GM19395 (cell line): ENCODE data around the gene GM2A.
A peak's percentile ranks its signal among the peaks of the same experiment; 100 is the strongest.
"Not testable (repeated sequence)": the region's sequence is repeated elsewhere in the genome, so short reads cannot be mapped to it uniquely, and the experiment has no call there.

ENCODE experiments used
- ATAC-seq: cut with Tn5 transposase; IDR thresholded peaks from one replicate; pipeline ENCODE4 v1.9.1; 2021; ENCODE audit warnings: mild to moderate bottlenecking, moderate library complexity; ENCODE audit not compliant: unreplicated experiment

Gene GM2A

DNA sequence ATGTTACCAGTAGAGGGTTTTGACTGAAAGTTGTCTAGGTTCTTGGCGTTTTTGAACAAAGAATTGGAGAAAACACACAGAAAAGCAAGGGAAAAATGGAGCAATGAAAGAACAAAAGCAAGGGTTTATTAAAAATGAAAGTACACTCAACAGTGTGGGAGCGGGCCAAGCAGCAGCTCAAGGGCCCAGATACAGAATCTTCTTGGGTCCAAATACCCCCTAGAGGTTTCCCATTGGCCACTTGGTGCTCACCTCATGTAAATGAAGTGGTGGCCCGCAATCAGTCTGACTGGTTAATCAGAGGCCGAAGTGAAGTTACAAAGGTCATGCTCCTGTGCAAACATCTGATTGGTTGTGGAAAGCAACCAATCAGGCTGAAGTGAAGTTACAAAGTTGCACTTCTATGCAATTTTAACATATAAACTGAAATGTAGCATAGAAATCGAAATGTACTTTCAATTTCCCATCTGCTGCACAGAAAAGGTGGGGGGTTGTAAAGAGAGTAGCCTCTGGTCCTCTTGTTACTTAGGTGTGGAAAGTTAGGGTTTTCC lies 1.9 kb upstream of the GM2A start:
- ATAC-seq = no peak

DNA sequence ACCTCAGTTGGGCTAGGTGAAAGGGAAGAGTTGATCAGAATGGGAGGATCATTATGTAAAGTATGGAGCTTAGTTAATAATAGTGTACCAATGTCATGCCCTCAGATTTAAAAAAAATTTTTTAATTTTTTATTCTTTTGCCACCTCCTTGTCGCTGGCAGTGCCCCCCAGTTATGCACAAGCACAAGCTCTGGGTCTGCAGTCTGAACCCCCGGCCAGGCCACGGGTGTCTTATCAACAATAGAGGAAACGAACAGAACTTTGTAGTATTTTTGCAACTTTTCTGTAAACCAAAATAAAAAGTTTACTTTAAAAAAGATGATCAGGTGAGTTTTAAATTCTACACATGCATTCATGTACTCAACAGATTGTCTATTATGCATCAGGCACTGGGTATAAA lies 1.4 kb upstream of the GM2A start:
- no peak for ATAC-seq

DNA sequence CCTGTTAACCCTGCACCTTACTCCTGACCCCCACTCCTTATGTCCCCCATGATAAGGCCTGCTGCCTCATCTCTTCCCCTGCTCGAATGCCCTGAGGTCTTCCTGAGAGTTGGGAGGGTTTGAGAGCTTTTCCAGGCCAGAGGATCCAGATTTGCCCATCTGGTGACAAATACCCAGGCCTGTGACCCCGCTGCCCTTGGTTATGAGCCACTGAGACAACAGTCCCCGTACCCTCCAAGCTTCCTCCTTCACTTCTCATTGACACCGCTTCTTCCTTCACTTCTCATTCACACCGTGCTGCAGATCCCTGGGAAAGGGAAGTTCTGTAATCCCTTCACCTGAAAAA lies 593 bp downstream of the GM2A start:
- no peak for ATAC-seq

DNA sequence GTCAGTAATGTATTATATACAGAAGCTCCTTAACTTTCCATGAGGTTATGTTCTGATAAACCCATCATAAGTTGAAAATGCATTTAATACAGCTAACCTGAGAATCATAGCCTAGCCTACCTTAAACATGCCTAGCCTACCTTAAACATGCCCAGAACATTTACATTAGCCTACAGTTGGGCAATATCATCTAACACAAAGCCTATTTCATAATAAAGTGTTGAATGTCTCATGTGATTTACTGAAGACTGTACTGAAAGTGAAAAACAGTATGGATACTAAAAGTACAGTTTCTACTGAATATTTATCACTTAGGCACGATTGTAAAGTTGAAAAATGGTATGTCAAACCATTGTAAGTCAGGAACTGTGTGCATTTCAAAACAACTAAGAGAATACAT lies 1.6 kb downstream of the GM2A start:
- ATAC-seq = no peak

DNA sequence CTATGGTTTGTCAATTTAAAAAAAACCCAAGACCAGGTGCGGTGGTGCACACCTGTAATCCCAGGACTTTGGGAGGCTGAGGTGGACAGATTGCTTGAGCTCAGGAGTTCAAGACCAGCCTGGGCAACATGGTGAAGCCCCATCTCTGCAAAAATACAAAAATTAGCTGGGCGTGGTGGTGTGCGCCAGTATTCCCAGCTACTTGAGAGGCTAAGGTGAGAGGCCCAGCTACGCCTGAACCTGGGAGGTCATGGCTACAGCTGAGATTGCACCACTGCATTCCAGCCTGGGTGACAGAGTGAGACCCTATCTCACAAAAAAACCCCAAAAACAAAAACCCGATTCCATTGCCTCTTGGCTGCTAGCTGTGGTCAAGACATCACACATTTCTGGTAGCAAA lies 2.0 kb downstream of the GM2A start:
- not testable (repeated sequence) for ATAC-seq

DNA sequence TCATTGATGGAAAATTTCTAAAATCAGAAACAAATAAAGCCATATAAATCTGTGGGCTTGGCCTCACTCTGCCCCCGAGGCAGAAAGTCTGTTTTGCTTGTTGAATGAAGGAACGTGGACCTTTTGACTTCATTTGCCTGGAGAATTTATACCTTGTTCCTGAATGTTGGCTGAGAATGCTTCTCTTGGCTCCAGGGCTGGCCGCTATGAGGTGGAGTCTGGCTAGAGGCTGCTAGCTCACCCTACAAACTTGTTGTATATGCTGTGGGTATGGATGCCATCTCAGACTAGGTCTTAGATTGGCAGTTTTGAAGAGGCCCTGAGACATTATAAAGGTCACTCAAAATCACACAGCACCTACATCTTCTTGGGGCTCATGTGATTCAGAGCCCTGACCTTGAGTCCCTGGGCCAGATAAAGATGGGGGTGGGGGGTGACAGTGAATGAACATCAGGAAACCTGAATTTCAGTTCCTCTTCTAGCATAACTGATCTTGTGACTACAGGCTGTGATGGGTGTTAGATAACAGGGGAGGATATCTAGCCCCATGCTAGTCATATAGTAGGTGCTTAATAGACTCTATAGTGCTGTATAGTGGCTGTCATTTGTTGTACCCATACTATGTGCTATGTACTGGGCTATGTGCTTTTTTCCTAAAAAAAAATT lies 2.8 kb downstream of the GM2A start:
- peak; percentile 54 for ATAC-seq

DNA sequence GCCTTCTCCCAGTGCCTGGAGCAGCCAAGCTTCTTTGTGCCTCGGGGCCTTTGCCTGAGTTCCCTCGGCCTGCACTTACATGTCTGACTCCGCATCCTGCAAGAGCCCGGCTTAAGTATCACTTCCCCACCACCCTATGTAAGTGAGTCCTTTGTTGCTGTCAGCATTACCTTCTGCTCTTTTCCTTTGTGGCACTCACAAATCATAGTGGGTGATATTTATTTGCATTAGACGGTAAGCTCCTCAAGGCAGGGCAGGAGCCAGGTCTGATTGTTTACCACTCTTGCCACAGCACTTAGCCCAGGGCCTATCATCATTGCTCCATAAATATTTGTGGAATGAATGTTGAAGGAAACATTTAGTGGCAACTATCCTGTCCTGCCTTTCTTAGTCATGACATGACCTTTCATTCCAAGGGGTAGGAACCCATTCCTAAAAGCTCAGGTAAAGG lies 4.8 kb downstream of the GM2A start:
- peak; percentile 33 for ATAC-seq

DNA sequence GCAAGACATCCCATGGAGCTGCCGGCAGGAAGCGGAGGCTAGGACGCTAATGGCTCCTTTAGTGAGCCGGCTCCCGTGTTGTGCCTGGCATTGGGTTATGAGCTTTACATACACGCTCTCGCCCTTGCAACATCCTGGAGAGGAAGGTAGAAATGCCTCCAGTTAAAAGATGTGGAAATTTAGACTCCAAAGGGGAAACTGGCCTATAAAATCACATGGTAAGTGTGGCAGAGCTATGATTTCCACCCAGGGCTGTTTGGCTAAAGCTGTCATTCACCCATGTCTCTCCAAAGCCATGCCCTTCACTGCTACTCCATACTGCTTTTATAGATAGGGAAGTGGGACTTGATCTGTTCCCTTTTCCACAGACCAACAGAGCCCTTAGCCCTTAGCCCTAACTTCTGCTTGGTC lies 5.2 kb downstream of the GM2A start:
- ATAC-seq = no peak

DNA sequence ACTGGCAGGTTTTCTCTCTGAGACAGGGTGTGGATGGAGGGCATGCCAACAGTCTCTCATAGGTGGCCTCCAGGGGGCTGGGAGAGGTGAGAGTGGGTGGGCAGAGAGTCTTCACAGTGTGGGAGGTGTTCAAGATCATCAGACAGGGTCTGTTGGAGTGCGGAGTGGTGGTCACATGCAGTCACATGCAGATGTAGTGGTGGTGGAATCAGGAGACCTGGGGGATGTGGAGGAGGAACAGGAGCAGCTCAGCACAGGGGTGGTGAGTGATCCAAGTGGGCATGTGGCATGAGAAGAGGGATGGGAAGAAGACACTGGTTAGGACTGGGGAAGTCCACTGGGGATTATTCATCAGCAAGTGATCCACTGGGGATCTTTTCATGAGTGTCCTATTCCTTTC lies 5.8 kb downstream of the GM2A start:
- no peak for ATAC-seq

DNA sequence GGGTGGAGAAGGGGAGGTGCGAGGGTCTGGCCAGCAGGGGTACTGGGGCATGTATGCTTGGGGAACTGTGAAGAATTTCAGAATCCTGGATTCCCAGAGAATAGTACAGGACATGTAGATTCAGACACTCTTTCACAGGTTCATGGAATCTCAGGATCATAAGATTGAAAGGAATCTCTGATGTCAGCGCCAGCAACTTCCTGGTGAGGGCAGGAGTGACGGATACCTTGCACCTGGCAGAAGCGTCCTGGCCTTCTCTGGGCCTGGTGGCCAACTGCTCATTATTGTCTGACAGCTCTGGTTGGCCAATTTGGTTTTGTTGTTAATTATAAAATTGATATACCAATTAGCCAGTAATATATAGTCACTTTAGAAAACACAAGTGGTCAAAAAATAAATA lies 6.9 kb downstream of the GM2A start:
- no peak for ATAC-seq

DNA sequence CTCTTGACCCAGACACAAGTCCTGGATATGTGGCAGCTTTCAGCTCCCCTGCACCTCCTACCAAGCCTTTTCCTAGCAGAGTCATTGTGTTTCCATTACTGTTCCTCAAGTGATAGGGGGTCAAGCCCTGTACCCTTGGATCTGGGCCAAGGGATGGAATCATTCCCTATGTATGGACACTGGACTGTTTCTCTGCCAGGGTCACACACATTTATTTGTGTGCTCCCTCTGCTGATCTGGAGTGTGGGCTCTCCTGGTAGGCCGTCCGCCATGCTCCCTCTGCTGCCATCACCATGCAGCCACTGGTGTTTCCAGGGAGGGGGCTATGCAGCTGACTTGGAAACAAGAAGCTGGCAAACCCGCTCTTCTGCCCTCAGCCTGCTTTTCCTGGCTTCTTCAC lies 9.5 kb downstream of the GM2A start:
- ATAC-seq = no peak

DNA sequence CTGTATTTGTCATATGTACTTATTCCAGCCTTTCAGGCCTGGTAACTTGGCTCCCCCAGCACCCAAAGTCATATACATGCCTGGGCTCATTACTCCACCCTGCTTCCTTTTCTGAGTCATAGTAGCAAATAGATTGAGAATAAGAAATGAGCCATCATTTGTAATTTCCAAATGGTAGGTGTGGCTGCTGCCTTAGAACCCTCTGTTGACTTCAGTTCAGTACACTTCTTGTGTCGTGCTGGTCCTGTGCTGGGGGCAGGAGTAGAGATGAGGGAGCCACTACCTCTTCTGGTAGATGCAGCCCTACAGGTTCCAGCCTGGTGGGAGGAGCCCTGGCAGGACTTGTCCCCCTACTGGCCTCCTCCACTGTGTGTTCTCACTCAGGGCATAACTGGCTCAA lies 11.1 kb downstream of the GM2A start:
- peak; percentile 61 for ATAC-seq

DNA sequence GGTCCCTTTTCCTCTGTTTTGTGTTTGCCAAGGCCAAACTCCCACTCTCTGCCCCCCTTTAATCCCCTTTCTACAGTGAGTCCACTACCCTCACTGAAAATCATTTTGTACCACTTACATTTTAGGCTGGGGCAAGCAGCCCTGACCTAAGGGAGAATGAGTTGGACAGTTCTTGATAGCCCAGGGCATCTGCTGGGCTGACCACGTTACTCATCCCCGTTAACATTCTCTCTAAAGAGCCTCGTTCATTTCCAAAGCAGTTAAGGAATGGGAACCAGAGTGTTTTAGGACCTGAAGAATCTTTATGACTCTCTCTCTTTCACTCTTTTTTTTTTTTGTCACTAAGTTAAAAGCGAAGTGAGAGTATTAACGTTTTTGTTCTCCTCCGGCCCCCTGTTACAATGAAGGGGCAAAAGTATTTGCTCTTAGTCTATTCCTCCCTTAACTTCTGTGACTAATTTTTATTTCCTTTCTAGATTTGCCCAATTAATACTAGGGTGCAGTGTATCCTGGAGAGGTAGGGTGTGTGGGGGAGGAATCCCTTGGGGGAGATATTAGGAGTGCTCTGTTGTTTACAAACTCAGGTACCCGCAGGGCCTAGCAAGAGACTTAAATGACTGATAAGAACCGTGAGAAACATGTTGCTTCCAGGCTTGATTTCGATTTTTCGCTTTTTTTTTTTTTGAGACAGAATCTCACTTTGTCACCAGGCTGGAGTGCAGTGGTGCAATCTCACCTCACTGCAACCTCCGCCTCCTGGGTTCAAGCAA lies 14.7 kb downstream of the GM2A start:
- no peak for ATAC-seq

DNA sequence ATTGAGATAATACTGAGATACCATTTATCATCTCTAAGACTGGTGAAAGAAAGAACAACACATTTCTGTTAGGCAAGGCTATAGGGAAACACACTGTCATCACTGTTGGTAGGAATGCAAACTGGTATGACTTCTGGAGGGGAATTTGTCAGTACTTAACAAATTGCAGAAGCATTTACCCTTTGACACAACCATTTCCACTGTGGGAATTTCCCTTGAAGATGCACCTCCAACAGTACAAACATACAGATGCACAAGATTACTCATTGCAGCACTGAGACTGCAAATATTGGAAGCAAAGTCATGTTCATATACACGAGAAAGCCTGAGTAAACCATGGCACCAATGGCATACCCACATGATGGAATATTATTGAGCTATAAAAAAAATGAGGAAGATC lies 17.6 kb downstream of the GM2A start:
- peak; percentile 89 for ATAC-seq

DNA sequence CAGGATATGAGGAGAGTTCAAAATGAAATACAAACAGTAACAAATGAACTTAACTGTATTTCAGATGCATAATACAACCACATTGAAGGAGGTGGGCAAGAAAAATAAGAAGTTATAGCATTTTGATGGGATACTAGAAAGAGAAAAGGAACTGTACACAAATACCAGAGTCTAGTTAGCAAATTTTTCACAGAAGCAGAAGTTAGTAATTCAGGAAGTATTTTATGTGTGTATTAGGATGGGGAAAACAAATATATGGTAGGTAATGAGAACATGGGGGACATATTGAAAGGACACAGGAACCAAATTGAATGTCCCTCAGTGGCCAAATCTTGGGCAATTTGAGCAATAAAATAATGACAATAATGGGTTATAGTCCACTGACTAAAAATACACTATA lies 18.4 kb downstream of the GM2A start:
- ATAC-seq = no peak

DNA sequence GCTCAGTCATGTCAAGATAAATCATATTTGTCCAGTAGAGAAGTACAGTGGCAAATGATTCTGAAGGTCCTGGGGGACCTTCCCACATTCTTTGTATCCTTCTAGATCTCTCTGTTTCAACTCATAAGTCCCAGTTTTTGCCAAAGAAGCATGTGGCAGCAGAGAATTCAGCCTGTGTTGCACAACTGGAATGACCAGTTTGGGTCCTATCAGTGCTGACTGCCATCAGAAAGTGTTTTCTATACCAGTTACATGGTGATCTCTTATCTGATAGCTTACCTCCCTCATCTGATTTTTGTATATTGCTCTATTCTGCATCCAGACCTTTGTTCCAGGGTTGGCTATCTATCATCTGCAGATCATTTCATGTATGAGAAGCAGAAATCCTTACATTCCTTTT lies 21.7 kb downstream of the GM2A start:
- ATAC-seq = no peak

DNA sequence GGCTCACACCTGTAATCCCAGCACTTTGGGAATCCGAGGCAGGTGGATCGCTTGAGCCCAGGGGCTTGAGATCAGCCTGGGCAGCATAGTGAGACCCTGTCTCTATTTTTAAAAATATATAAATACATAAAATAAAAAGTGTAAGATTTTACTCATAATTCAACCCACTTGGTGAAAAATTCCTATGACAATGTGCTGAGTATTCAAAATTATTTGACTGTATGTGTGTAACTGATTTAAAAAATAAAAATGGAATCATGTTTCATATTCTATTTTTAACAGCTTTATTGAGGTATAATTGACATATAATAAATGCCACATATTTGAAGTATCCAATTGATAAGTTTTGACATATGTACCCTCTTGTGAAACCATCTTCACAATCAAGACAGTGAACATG lies 22.8 kb downstream of the GM2A start:
- ATAC-seq = no peak

DNA sequence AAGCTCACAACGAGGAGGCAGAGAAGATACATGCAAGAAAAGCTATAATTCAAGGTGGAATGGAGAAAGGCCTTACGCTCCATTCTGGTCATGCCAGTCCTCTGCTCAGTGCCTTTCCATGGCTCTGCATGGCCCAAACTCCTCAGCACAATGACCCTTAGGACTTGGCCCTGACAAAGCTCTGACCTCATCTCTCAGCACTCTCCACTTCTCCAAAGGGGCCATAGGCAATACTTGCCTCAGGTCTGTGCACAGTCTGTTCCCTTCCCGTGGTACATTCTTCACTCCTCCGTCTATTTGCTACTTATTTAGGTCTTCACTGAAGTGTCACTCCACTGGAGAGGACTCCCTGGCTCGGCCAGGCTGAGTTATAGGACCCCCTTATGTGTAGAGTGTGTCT lies 25.9 kb downstream of the GM2A start:
- no peak for ATAC-seq

DNA sequence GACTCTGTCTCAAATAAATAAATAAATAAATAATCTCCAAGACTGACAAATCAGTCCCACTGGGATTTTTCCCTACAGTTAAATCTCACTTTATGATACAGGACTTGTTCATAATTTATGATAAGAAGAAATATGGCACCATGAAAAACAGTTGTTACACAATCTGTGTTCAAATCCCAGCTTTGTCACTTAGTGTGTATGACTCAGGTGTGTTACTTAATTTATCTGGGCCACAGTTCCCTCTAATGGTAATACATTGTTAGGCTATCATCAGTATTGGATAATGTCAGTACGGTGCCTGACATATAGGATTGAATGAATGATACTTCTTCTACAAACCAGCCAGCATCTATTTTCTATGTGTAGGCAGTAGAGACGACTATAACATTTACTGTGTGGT lies 27.5 kb downstream of the GM2A start:
- ATAC-seq = no peak

DNA sequence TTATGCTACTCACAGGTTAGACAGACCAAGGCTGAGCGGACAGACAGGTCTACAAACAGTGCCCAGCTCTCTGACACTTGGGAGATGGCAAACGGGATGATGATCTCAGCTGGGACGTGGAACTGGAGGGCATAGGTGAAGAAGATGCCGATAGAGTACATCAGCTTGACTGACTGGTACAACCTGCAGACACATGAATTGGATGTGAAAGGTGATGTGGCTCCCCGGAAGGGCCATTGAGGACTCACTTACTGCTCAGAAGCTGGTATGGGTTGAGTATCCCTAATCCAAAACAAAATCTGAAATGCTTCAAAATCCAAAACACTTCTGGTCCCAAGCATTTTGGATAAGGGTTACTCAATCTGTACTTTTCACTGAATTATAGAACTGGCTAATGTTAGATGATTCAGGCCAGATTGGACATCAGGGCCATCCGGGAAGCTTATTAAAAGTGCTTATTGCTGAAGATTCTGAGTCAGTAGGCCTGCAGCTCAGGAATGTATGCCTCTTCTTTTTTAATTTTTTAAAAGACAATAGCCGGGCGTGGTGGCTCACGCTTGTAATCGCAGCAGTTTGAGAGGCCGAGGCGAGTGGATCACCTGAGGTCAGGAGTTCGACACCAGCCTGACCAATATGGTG lies 28.1 kb downstream of the GM2A start:
- ATAC-seq = no peak

DNA sequence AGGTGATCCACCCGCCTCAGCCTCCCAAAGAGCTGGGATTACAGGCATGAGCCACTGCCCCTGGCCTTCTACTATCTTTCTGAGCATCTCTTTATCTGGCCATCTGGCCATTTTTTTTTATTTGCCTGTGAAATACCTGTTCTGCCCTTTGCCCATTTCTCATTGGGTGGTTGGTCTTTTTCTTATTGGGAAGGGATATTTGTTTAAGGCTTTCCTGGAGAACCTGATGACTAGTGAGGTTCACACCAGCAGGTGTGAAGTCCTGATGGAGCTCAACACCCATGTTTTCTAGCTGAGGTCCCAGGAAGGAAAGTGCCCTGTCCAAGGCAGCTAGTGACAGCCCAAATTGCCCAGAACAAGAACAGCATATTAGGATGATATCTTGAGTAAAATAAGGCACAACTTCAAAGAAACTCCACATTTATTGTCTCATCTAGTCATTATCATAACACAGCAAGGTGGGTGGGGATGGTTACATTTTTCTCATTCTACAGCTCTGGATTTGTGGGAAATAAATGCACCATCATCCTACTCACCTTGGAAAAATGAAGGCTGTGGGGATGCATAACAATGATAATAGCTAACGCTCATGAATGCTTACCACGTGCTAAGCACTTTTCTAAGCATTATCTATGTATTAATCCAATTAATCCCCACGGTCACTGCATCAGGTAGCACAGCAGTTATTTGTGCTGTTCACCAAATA lies 30.3 kb downstream of the GM2A start:
- no peak for ATAC-seq
